ENCODE results near the gene AADAC.

Gene AADAC

DNA sequence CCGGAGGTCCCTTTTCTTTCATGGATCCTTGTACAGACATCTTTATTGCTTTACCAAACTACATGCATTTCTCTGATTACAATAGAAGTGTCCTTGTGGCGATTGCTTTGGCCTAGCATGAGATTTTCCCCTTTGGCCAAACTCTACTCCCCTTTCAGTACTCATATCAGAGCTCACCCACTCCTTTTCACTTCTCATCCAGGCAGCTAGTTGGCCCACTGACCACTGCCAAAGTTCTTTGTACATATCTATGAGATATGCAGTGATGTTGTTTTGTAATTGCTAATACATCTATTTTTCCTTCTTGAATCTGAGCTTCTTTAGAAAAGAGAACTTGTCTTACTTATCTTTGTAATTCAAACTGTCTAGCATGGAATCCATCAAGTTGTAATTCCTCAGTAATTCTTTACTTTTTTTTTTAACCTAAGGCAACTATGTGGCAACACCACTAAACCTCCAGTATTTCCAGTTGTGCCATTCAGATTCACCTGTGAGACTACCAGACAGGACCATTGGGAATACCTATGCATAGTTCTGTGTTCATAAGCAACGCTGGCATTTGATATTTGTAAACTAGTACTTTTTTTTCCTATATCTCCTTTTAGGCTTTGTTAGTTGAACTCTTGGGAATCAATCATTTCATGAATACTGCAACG lies 41.0 kb upstream of the AADAC start:
- no peaks in the 10 kb centered on the region for H3K9me3 ChIP-seq (ENCODE audit: control extremely low read depth in 1 of 5, control insufficient read depth in 4 of 5, insufficient read depth in 2 of 5, low read depth in 1 of 5, low read length in 4 of 5)
- H3K27me3 ChIP-seq (replicated peaks in 2 of 5; ENCODE audit: control insufficient read depth in 4 of 5, insufficient read depth in 5 of 5, low read length in 4 of 5), result no peaks in the 10 kb centered on the region
- no peak overlapping the region for H3K27ac ChIP-seq (ENCODE audit: insufficient read depth in 1 of 2, low read depth in 1 of 2, low read length in 2 of 2, poor library complexity in 1 of 2, severe bottlenecking in 2 of 2)
- 95% methylated on average over 4 of the region's 4 CpGs for WGBS (ENCODE audit: insufficient coverage)
- DNase-seq, result no peak
- no peak overlapping the region for H3K4me3 ChIP-seq (ENCODE audit: control insufficient read depth in 1 of 7, extremely low read depth in 1 of 7, insufficient read depth in 4 of 7, low read depth in 2 of 7, low read length in 6 of 7)
- POLR2A ChIA-PET, result no interaction called here
- CTCF ChIA-PET, result interaction anchor here (0.7 kb wide), 1 partner anchor 402 kb away, joined by 3 read pairs; no protein-coding TSS in a partner anchor
- H3K36me3 ChIP-seq (ENCODE audit: control insufficient read depth in 4 of 4, insufficient read depth in 4 of 4, low read length in 3 of 4), result no peaks in the 10 kb centered on the region
- H3K4me1 ChIP-seq (ENCODE audit: control extremely low read depth in 1 of 4, control insufficient read depth in 4 of 4, insufficient read depth in 4 of 4, low read length in 3 of 4), result peaks cover 0 to 21% (median 7%) of the 10 kb centered on the region in 4 experiments

- POLR2A ChIA-PET, result interaction anchor here (0.7 kb wide), 1 partner anchor 687 kb away, joined by 3 read pairs; no protein-coding TSS in a partner anchor
- Histone ChIP-seq H3K27ac (ENCODE audit: insufficient read depth in 1 of 2, low read depth in 1 of 2, low read length in 2 of 2, poor library complexity in 1 of 2, severe bottlenecking in 2 of 2) (no peak overlapping the region), H3K27me3 (replicated peaks in 2 of 5; ENCODE audit: control insufficient read depth in 4 of 5, insufficient read depth in 5 of 5, low read length in 4 of 5) (no peaks in the 10 kb centered on the region), H3K36me3 (ENCODE audit: control insufficient read depth in 4 of 4, insufficient read depth in 4 of 4, low read length in 3 of 4) (no peaks in the 10 kb centered on the region), H3K4me3 (ENCODE audit: control insufficient read depth in 1 of 7, extremely low read depth in 1 of 7, insufficient read depth in 4 of 7, low read depth in 2 of 7, low read length in 6 of 7) (no peak overlapping the region), H3K4me1 (ENCODE audit: control extremely low read depth in 1 of 4, control insufficient read depth in 4 of 4, insufficient read depth in 4 of 4, low read length in 3 of 4) (peaks cover 0 to 13% (median 6%) of the 10 kb centered on the region in 4 experiments), H3K9me3 (ENCODE audit: control extremely low read depth in 1 of 5, control insufficient read depth in 4 of 5, insufficient read depth in 2 of 5, low read depth in 1 of 5, low read length in 4 of 5) (no peaks in the 10 kb centered on the region)
- CTCF ChIA-PET, result no interaction called here
- WGBS (ENCODE audit: insufficient coverage), result 100% methylated on average over 1 of the region's 1 CpG
- DNase-seq, result no peak
Measured at GRCh38 chr3:151774235-151774634, 39.7 kb upstream of the AADAC start.

GRCh38 chr3:151774910-151775309 lies 39.0 kb upstream of the AADAC start:
- POLR2A ChIA-PET, result no interaction called here
- Histone ChIP-seq H3K4me1 (ENCODE audit: control extremely low read depth in 1 of 4, control insufficient read depth in 4 of 4, insufficient read depth in 4 of 4, low read length in 3 of 4) (peaks cover 0 to 10% (median 4%) of the 10 kb centered on the region in 4 experiments), H3K27me3 (replicated peaks in 2 of 5; ENCODE audit: control insufficient read depth in 4 of 5, insufficient read depth in 5 of 5, low read length in 4 of 5) (no peaks in the 10 kb centered on the region), H3K9me3 (ENCODE audit: control extremely low read depth in 1 of 5, control insufficient read depth in 4 of 5, insufficient read depth in 2 of 5, low read depth in 1 of 5, low read length in 4 of 5) (no peaks in the 10 kb centered on the region), H3K36me3 (ENCODE audit: control insufficient read depth in 4 of 4, insufficient read depth in 4 of 4, low read length in 3 of 4) (no peaks in the 10 kb centered on the region), H3K4me3 (ENCODE audit: control insufficient read depth in 1 of 7, extremely low read depth in 1 of 7, insufficient read depth in 4 of 7, low read depth in 2 of 7, low read length in 6 of 7) (no peak overlapping the region), H3K27ac (ENCODE audit: insufficient read depth in 1 of 2, low read depth in 1 of 2, low read length in 2 of 2, poor library complexity in 1 of 2, severe bottlenecking in 2 of 2) (no peak overlapping the region)
- no peak for DNase-seq
- CTCF ChIA-PET, result no interaction called here

DNA sequence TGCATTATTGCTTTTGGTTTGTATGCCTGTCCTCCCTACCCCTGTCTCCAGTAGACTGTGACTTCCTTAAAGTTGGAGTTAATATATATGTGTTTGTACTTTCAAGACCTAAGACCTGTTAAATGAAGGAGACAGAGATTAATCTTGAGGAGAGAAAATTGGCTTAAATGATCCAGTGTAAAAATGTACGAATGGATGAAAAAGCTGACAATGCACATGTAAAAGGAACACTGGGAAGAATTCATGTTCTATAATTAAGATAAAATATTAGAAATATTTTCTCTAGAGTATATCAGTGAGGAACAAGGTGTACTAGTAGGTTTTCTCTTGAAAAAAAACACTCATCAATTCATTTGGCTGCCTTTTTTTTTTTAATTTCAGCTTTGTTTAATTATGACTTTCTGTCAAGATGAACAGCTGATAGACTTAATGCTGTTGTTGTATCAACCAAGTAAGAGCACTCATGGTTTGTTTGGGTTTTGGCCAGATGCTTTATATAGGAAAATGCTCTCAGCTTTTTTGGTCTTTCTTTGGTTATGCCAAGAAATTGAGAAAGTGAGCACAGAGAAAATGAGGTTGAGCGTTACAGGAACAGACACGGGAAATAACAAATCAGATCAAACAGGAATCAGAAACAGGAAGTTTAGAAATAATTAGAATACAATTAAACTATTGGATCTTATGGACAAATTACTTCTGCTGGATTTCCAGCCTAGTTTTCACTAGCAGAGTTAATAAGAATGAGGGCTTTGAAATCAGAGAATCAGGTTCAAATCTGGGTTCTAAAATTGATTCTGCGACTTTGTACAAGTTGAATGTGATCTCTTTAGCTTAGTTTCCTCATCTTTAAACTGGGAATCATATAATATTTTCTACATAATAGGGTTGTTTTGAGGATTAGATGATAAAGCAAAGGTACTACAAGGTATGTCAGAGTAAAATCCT lies 38.3 kb upstream of the AADAC start:
- ChIA-PET POLR2A (no interaction called here), CTCF (no interaction called here)
- no CpG with 5 or more reads among the region's 4 CpGs for WGBS (ENCODE audit: insufficient coverage)

GRCh38 chr3:151776259-151776740 lies 37.6 kb upstream of the AADAC start:
- no peak for DNase-seq
- CTCF ChIA-PET, result no interaction called here
- no peaks in the 10 kb centered on the region for H3K36me3 ChIP-seq (ENCODE audit: control insufficient read depth in 4 of 4, insufficient read depth in 4 of 4, low read length in 3 of 4)
- no peak overlapping the region for H3K27ac ChIP-seq (ENCODE audit: insufficient read depth in 1 of 2, low read depth in 1 of 2, low read length in 2 of 2, poor library complexity in 1 of 2, severe bottlenecking in 2 of 2)
- WGBS (ENCODE audit: insufficient coverage), result no CpG with 5 or more reads among the region's 1 CpG
- no peak overlapping the region for H3K4me3 ChIP-seq (ENCODE audit: control insufficient read depth in 1 of 7, extremely low read depth in 1 of 7, insufficient read depth in 4 of 7, low read depth in 2 of 7, low read length in 6 of 7)
- H3K9me3 ChIP-seq (ENCODE audit: control extremely low read depth in 1 of 5, control insufficient read depth in 4 of 5, insufficient read depth in 2 of 5, low read depth in 1 of 5, low read length in 4 of 5), result no peaks in the 10 kb centered on the region
- no peaks in the 10 kb centered on the region for H3K27me3 ChIP-seq (replicated peaks in 2 of 5; ENCODE audit: control insufficient read depth in 4 of 5, insufficient read depth in 5 of 5, low read length in 4 of 5)
- H3K4me1 ChIP-seq (ENCODE audit: control extremely low read depth in 1 of 4, control insufficient read depth in 4 of 4, insufficient read depth in 4 of 4, low read length in 3 of 4), result no peaks in the 10 kb centered on the region
- POLR2A ChIA-PET, result no interaction called here

More for the DNA sequence above, 38.3 kb upstream of the AADAC start:
- Histone ChIP-seq H3K36me3 (ENCODE audit: control insufficient read depth in 4 of 4, insufficient read depth in 4 of 4, low read length in 3 of 4) (no peaks in the 10 kb centered on the region), H3K27ac (ENCODE audit: insufficient read depth in 1 of 2, low read depth in 1 of 2, low read length in 2 of 2, poor library complexity in 1 of 2, severe bottlenecking in 2 of 2) (no peak overlapping the region), H3K4me1 (ENCODE audit: control extremely low read depth in 1 of 4, control insufficient read depth in 4 of 4, insufficient read depth in 4 of 4, low read length in 3 of 4) (peaks cover 0 to 6% (median 1%) of the 10 kb centered on the region in 4 experiments), H3K4me3 (ENCODE audit: control insufficient read depth in 1 of 7, extremely low read depth in 1 of 7, insufficient read depth in 4 of 7, low read depth in 2 of 7, low read length in 6 of 7) (no peak overlapping the region), H3K9me3 (ENCODE audit: control extremely low read depth in 1 of 5, control insufficient read depth in 4 of 5, insufficient read depth in 2 of 5, low read depth in 1 of 5, low read length in 4 of 5) (no peaks in the 10 kb centered on the region), H3K27me3 (replicated peaks in 2 of 5; ENCODE audit: control insufficient read depth in 4 of 5, insufficient read depth in 5 of 5, low read length in 4 of 5) (no peaks in the 10 kb centered on the region)
- DNase-seq, result no peak

- Histone ChIP-seq H3K4me3 (ENCODE audit: control insufficient read depth in 1 of 7, extremely low read depth in 1 of 7, insufficient read depth in 4 of 7, low read depth in 2 of 7, low read length in 6 of 7) (no peak overlapping the region), H3K27me3 (replicated peaks in 2 of 5; ENCODE audit: control insufficient read depth in 4 of 5, insufficient read depth in 5 of 5, low read length in 4 of 5) (no peaks in the 10 kb centered on the region), H3K27ac (ENCODE audit: insufficient read depth in 1 of 2, low read depth in 1 of 2, low read length in 2 of 2, poor library complexity in 1 of 2, severe bottlenecking in 2 of 2) (no peak overlapping the region), H3K9me3 (ENCODE audit: control extremely low read depth in 1 of 5, control insufficient read depth in 4 of 5, insufficient read depth in 2 of 5, low read depth in 1 of 5, low read length in 4 of 5) (no peaks in the 10 kb centered on the region), H3K36me3 (ENCODE audit: control insufficient read depth in 4 of 4, insufficient read depth in 4 of 4, low read length in 3 of 4) (no peaks in the 10 kb centered on the region), H3K4me1 (ENCODE audit: control extremely low read depth in 1 of 4, control insufficient read depth in 4 of 4, insufficient read depth in 4 of 4, low read length in 3 of 4) (no peaks in the 10 kb centered on the region)
- 100% methylated on average over 1 of the region's 2 CpGs for WGBS (ENCODE audit: insufficient coverage)
- ChIA-PET CTCF (no interaction called here), POLR2A (no interaction called here)
- no peak for DNase-seq
Measured at GRCh38 chr3:151777880-151778279, 36.0 kb upstream of the AADAC start.

DNA sequence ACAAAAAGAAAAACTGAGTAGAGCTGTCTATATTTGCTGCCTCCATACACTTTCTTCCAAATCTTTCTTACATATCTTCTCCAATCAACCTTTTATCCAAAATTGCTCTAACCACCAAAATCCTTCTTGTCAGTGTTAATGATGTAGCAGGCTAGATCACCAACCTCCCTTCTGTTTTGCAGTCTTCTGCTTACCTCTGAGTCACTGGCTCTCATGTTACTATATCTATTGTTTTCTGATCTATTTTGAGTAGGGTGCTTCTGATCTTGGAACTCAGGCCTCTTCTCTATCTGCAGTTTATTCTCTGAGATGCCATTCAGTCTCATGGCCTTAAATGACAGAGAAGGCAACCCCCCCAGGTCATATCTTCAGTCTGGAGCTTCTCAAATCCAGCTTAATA lies 26.3 kb upstream of the AADAC start:
- H3K27ac ChIP-seq (ENCODE audit: insufficient read depth in 1 of 2, low read depth in 1 of 2, low read length in 2 of 2, poor library complexity in 1 of 2, severe bottlenecking in 2 of 2), result no peak overlapping the region
- DNase-seq, result no peak
- H3K4me1 ChIP-seq (ENCODE audit: control extremely low read depth in 1 of 4, control insufficient read depth in 4 of 4, insufficient read depth in 4 of 4, low read length in 3 of 4), result no peaks in the 10 kb centered on the region
- H3K4me3 ChIP-seq (ENCODE audit: control insufficient read depth in 1 of 7, extremely low read depth in 1 of 7, insufficient read depth in 4 of 7, low read depth in 2 of 7, low read length in 6 of 7), result no peak overlapping the region
- H3K27me3 ChIP-seq (replicated peaks in 2 of 5; ENCODE audit: control insufficient read depth in 4 of 5, insufficient read depth in 5 of 5, low read length in 4 of 5), result no peaks in the 10 kb centered on the region
- no peaks in the 10 kb centered on the region for H3K36me3 ChIP-seq (ENCODE audit: control insufficient read depth in 4 of 4, insufficient read depth in 4 of 4, low read length in 3 of 4)
- peaks cover 0 to 4% (median 0%) of the 10 kb centered on the region in 5 experiments for H3K9me3 ChIP-seq (ENCODE audit: control extremely low read depth in 1 of 5, control insufficient read depth in 4 of 5, insufficient read depth in 2 of 5, low read depth in 1 of 5, low read length in 4 of 5)
- ChIA-PET CTCF (no interaction called here), POLR2A (no interaction called here)

Data from common myeloid progenitor, CD34-positive (primary cell).